A673 (cell line): ENCODE data around the gene NCBP2L. TPM values are rescaled to one million over a fixed set of nuclear protein-coding genes. Genes with fewer than 3 reads are reported as not detected.

Source experiments
- BruUV-seq: library from RNA; stranded (reverse); fragments of 400-500 nt; replicated peaks from 2 replicates; lab custom pipeline; 2021; lab: Mats Ljungman, UMichigan
- CTCF ChIA-PET: fragments of 300-600 bp; sonication (Branson Sonifier 250); formaldehyde crosslinking; loops from one replicate; lab custom pipeline; 2022; ENCODE audit warnings: antibody characterized with exemption; lab: Charles Lee
- POLR2A ChIA-PET: fragments of 300-600 bp; sonication (Branson Sonifier 250); formaldehyde crosslinking; loops from one replicate; lab custom pipeline; 2022; ENCODE audit warnings: antibody characterized with exemption; ENCODE audit not compliant: low non-redundant PET; lab: Charles Lee
- DNase-seq: peaks from one replicate; pipeline ENCODE4 v3.0.0-alpha.2; 2015; ENCODE audit warnings: low spot score
- H3K27ac ChIP-seq: fragments of 200-600 bp; sonication (generic); 2 replicates; pipeline ENCODE4 v1.5.1; 2016; ENCODE audit warnings: mixed run types, low read depth, mild to moderate bottlenecking, mixed read lengths, antibody characterized with exemption, low read length; ENCODE audit not compliant: poor library complexity, severe bottlenecking
- H3K27me3 ChIP-seq: fragments of 200-600 bp; sonication (generic); replicated peaks from 2 replicates; pipeline ENCODE4 v1.6.1; 2017; ENCODE audit warnings: mixed run types, low read depth, mild to moderate bottlenecking, mixed read lengths, antibody characterized with exemption, low read length; ENCODE audit not compliant: insufficient read depth, poor library complexity
- H3K36me3 ChIP-seq: fragments of 200-600 bp; sonication (generic); 2 replicates; pipeline ENCODE4 v1.6.1; 2016; ENCODE audit warnings: mixed run types, mild to moderate bottlenecking, mixed read lengths, antibody characterized with exemption, low read length; ENCODE audit not compliant: insufficient read depth, poor library complexity, severe bottlenecking
- H3K4me1 ChIP-seq: fragments of 200-600 bp; sonication (generic); 2 replicates; pipeline ENCODE4 v1.6.1; 2017; ENCODE audit warnings: mixed run types, mild to moderate bottlenecking, mixed read lengths, antibody characterized with exemption, low read length; ENCODE audit not compliant: insufficient read depth, poor library complexity, severe bottlenecking
- H3K4me3 ChIP-seq: fragments of 200-600 bp; sonication (generic); 2 replicates; pipeline ENCODE4 v1.5.1; 2016; ENCODE audit warnings: low read depth, mixed run types, mild to moderate bottlenecking, mixed read lengths, low read length; ENCODE audit not compliant: poor library complexity, severe bottlenecking
- H3K9me3 ChIP-seq: fragments of 200-600 bp; sonication (generic); 2 replicates; pipeline ENCODE4 v1.6.1; 2016; ENCODE audit warnings: mixed run types, low read depth, mild to moderate bottlenecking, mixed read lengths, antibody characterized with exemption, low read length; ENCODE audit not compliant: poor library complexity, severe bottlenecking
- CTCF ChIP-seq: fragments of 300-800, 200-600 bp; sonication (generic); conservative IDR thresholded peaks from 2 replicates; pipeline ENCODE4 v1.5.1; 2017; ENCODE audit warnings: low read depth, mild to moderate bottlenecking, antibody characterized with exemption, low read length, moderate library complexity, mixed read lengths
- EZH2 ChIP-seq: fragments of 200-600 bp; sonication (generic); IDR thresholded peaks from 2 replicates; pipeline ENCODE4 v1.6.1; 2017; ENCODE audit warnings: borderline replicate concordance, low read depth, mild to moderate bottlenecking, mixed read lengths, antibody characterized with exemption, low read length; ENCODE audit not compliant: poor library complexity, severe bottlenecking
- intact Hi-C: fragments of 100-400 bp; cut with micrococcal nuclease; formaldehyde crosslinking; loops from one replicate; pipeline ENCODE4 v1.10.0; 2022; ENCODE audit not compliant: unreplicated experiment
- total RNA-seq: library from RNA; stranded (reverse); gene quantifications from 2 replicates; pipeline ENCODE4 v1.2.3, GENCODE V29; 2021

Gene NCBP2L
- total RNA-seq, 1 experiment from 2014 or later = not detected

GRCh38 chrX:107733686-107734085 is 43.8 kb upstream of the NCBP2L start:
- Histone ChIP-seq H3K27ac (no peak overlapping the region), H3K9me3 (no peaks in the 10 kb centered on the region), H3K36me3 (no peaks in the 10 kb centered on the region), H3K4me3 (no peak overlapping the region), H3K27me3 (no peaks in the 10 kb centered on the region), H3K4me1 (peaks cover 12% of the 10 kb centered on the region)
- POLR2A ChIA-PET = no interaction called here
- intact Hi-C loops = no loop called here
- no TSS peak for BruUV-seq
- no peak for TF ChIP-seq CTCF
- no peak for TF ChIP-seq EZH2
- DNase-seq = no peak
- CTCF ChIA-PET = no interaction called here

GRCh38 chrX:107734646-107735045 is 42.9 kb upstream of the NCBP2L start:
- DNase-seq = no peak
- no peaks in the 10 kb centered on the region for H3K9me3 ChIP-seq
- H3K27me3 ChIP-seq = no peaks in the 10 kb centered on the region
- intact Hi-C loops = no loop called here
- H3K36me3 ChIP-seq = no peaks in the 10 kb centered on the region
- H3K4me1 ChIP-seq = peaks cover 12% of the 10 kb centered on the region
- BruUV-seq = no TSS peak
- no peak overlapping the region for H3K4me3 ChIP-seq
- TF ChIP-seq CTCF (no peak), EZH2 (no peak)
- H3K27ac ChIP-seq = no peak overlapping the region
- ChIA-PET POLR2A (no interaction called here), CTCF (no interaction called here)

GRCh38 chrX:107736781-107737531 is 40.6 kb upstream of the NCBP2L start:
- no peaks in the 10 kb centered on the region for H3K27me3 ChIP-seq
- BruUV-seq = no TSS peak
- POLR2A ChIA-PET = no interaction called here

More at GRCh38 chrX:107736781-107737531, 40.6 kb upstream of the NCBP2L start:
- intact Hi-C loops = no loop called here
- no peak for TF ChIP-seq EZH2
- TF ChIP-seq CTCF = no peak
- CTCF ChIA-PET = interaction anchor here (0.7 kb wide), 1 partner anchor 64 kb away, joined by 3 read pairs; no protein-coding TSS in a partner anchor
- DNase-seq = peak; percentile 94
- H3K4me1 ChIP-seq = peaks cover 23% of the 10 kb centered on the region
- H3K4me3 ChIP-seq = no peak overlapping the region
- H3K36me3 ChIP-seq = no peaks in the 10 kb centered on the region
- H3K9me3 ChIP-seq = no peaks in the 10 kb centered on the region
- H3K27ac ChIP-seq = peak overlapping the region; percentile 29
